Suppressor macrophage (primary cell): ENCODE measurements around the gene CEBPE.
A peak's percentile ranks its signal among the peaks of the same experiment; 100 is the strongest.

Experiments
- DNase-seq, 4 experiments: peaks; one replicate each; pipeline ENCODE4 v3.0.0-alpha.2; 2020 to 2022

The CEBPE gene

DNA sequence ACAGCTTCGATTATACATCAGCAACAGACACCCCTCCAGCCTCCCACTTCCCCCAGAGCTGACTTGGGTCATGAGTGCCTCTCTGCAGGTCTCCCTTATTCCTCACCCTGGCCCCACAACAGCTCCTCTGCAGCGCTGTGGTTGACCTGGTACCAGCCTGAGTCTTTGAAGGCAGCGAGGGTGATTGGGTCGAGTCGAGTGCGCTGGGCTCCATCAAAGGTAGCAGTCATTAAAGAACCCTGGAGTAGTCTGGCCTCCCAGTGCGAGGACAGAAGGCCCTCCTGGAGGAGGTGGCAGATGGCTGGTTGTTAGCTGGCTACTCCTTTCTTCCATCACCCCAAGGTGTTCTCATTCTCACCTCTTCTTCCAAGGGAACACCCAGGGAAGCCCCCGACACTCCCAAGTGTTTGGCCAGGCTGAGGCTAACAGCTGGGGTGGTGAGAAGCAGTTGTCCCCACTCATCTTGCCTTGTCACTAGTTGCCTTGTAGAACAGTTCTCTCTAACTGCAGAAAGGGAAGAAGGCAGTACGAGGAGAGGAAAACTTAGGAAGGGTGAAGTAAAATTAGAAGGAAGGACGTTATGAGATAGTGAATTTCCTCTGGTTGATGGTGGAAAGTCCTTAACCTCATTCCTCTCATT lies 16.9 kb downstream of the CEBPE start:
- no peak for DNase-seq

GRCh38 chr14:23101213-23101970 lies 17.7 kb downstream of the CEBPE start:
- no peak for DNase-seq

DNA sequence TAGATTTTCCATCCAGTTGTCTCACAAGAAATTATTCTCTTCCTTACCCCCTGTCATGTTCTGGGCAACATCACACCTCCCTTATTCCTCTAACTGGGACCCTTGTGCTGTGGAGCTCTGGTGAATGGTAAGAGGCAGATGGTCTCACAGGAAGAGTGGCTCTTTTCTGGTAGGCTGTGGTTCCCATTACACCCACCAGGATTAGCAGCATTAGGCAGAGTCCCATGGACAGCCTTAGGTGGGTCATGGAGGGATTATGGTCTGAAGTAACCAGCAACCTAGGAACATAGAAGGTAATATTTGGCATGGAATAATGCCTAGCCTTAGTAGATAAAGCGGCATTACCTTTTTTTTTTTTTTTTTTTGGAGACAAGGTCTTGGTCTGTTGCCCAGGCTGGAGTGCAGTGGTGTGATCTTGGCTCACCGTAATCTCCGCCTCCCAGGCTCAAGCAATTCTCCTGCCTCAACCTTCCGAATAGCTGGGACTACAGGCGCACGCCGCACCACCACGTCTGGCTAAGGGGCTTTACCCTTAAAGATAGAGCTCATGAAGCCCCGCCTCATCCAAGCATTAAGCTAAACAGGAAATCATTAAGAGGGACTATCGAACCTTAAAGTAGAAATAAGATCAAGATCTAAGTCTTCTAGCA lies 19.7 kb downstream of the CEBPE start:
- no peak for DNase-seq

GRCh38 chr14:23097786-23098185 lies 21.3 kb downstream of the CEBPE start:
- no peak for DNase-seq

GRCh38 chr14:23095196-23096108 lies 23.6 kb downstream of the CEBPE start, which contains the start of gene C14orf119:
Gene C14orf119, plus strand, starts transcription at chr14:23095505. Its CDS starts 2,154 bp downstream, at chr14:23097659.
- peak; percentile 99 to 100 (median 100) for DNase-seq

DNA sequence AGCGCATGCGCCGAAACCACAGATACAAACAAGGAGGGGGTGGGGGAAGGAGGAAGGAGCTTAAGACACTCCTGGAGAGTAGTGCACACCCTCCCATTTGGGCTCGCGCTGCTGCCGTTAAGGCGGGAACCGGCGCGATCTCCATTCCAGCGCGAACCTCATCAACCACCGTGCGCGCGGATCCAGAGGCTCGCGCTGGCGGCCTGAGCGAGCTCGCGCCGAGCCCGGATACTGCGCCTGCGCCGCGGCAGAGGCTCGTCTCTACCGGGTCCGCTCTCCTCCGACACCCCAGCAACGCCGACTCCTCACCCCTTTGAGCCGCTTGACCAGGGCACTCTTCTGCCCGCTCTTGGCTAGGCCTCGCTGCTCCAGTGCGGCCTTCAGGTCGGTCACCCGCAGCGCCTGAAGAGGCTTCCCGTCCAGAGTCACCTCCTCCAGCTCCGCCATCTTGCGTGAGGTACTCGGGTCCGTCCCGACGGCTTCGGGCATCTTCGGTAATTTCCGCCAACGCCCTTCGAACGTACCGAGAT lies 24.3 kb downstream of the CEBPE start, which contains the start of gene ACIN1:
TSS of gene ACIN1 (minus strand) at position 471 of the 530 bp plus-strand sequence. CDS start at position 447, 24 bp downstream.
- DNase-seq = peak; percentile 71 to 90 (median 82)

DNA sequence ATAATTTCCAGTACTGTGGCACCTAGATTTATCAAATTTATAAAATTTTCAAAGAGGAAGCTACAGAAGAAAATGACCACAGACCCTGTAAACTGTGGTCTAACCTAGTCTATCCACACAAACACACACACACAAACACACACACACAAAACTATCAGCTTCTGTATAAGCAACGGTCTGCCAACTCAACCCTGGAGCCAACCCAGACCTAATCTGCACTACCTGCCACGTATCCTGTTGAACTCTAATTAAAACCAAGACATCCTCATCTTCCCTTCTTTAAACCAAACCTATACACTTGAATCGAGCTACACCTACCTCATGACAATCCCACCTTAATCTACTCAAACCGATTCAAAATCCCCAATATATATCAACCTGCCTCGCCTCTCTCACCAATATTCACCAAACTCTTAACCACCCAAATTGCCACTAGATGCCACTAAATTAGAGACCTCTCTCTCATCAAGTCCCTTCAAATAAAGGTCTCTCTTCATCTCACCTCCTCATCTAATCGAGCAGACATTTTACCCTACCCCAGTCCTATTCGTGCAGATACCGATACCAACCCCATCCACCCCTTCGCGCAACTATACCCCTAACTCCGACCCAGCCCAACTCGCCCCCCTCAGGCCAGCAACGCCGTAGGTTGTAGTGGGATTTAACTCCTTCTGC lies 24.9 kb downstream of the CEBPE start:
- no peak for DNase-seq

DNA sequence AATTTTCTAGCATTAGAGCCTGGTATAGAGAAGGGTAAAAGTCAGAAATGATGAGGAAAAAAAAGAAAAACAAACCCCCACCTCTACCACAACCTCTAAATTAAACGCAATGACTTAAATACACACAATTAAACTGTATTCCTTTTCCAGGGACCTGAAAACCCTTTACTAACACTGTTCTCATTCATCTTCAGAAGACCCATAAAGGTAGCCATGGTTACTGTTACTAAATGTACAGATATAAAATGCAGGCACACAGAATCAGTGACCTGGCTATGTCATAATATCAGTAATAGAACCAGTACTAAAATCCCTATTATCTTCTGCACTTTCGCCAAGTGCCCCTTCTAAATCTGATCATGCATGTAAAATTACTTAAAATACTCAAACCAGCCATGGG lies 25.5 kb downstream of the CEBPE start:
- DNase-seq = no peak

GRCh38 chr14:23093104-23093503 lies 26.0 kb downstream of the CEBPE start:
- no peak for DNase-seq

DNA sequence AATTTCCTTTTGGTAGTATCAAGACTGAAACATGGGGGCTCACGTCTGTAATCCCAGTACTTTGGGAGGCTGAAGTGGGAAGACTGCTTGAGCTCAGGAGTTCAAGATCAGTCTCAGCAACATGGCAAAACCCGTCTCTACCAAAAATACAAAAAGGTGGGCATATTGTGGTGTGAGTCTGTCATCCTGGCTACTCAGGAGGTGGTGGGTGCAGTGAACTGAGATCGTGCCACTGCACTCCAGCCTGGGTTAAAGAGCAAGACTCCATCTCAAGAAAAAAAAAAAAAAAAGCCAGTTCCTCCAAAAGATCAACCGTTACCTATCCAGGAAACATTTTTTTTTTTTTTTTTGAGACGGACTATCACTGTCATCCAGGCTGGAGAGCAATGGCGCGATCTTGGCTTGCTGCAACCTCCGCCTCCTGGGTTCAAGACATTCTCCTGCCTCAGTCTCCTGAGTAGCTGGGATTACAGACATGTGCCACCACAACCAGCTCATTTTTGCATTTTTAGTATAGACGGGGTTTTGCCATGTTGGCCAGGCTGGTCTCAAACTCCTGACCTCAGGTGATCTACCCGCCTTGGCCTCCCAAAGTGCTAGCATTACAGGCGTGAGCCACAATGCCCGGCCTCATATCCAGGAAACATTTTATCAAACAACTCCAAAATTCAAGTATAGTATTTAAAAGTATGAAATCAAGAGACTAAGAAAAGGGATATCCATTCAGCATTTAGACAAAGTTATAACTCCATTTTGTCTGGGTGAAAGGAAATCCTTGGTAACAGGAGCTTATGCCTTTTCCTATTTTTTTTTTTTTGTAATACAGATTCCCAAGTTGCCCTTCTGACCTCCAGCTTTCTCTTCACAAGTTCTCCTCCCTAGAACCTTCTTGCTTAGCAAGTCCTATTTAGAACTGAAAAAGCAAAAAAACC lies 27.5 kb downstream of the CEBPE start:
- DNase-seq = no peak

DNA sequence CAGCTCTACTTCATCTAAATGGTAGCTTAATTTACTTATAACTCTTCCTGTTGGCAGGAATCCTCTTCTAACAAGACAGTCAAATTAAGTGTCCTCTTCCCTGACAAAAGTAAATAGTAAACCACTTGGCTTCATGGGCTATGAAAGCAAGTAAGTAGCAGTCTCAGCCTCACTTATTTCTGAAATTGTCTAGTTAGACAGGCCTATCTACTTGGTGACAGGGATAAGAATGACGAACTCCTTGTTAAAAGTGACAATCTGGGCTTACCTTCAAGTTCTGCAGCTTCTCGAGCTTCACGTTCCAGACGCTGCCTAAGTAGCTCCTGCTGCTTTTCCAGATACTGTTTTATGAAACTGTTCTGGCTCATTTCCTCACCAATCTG lies 28.8 kb downstream of the CEBPE start:
- no peak for DNase-seq

- no peak for DNase-seq
Observed at GRCh38 chr14:23089498-23090253, 29.4 kb downstream of the CEBPE start.

DNA sequence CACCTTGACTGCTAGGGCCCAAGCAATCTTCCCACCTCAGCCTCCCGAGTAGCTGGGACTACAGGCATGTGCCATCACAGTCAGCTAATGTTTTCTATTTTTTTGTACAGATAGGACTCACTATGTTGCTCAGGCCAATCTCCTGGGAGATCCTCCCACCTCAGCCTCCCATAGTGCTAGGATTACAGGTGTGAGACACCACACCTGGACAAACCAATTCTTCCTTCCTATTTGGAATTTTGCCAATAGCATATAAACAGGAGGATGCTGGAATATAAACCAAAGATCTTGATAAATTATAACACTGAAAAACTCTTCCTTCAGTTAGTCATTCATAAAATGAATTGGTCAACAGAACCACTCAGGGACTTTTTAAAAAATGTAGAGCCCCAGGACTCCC lies 32.5 kb downstream of the CEBPE start:
- DNase-seq = no peak

DNA sequence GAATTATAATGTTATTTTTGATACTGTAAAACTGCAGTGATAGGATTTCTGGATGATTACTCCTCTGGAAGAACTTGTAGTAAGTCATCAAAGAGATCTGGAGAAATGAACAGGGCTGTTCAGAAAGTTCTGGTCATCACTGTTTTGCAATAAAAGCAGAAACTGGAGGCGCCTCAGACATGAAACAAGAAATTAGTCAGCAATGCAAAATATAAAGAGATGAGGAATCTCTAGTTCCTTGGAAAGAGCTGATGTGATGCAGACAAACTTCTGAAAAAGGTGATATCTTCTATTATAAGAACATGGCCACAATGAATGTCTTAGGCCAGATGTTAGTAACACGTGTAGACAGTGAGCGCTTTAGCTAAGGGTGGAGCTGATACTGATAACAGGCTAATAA lies 33.6 kb downstream of the CEBPE start:
- DNase-seq = peak; percentile 47 to 83 (median 67)

DNA sequence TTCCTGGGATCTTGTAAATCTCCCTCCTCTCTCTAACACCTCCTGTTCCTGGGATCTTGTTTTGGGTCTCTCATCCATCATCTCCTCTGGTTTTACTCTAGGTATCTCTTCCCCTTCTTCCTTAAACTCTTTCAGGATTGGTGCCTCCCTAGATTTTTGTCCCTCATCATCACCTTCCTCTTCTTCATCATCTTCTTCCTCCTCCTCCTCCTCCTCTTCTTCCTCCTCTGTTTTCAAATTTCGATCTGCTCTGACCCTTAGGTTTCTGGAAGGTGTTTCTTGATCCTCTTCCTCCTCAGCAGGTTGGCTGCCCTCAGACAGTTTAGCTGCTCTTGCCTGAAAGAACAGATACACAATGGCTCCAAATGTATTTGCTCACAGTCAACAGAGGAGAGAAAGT lies 38.6 kb downstream of the CEBPE start:
- DNase-seq = no peak

DNA sequence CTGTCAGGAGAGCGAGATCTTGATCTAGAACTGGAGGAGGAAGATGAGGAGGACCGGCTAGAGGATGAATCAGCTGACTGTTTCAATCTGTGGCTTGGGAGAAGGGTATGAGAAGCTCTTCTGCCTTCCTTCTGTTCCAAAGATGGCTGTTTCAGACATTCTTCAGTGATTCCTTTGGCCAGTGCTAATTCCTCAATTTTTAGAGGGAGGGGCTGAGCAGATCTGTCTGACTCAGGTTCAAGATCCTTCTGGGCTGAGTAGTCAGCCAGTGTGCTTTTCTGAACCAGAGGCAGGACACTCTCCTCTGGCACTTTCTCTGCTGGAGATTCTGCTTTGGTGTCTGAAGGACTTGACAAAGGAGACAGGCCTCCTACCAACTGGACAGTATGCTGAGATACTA lies 39.3 kb downstream of the CEBPE start:
- DNase-seq = peak in 2 of 4 experiments; percentile 38 to 41

DNA sequence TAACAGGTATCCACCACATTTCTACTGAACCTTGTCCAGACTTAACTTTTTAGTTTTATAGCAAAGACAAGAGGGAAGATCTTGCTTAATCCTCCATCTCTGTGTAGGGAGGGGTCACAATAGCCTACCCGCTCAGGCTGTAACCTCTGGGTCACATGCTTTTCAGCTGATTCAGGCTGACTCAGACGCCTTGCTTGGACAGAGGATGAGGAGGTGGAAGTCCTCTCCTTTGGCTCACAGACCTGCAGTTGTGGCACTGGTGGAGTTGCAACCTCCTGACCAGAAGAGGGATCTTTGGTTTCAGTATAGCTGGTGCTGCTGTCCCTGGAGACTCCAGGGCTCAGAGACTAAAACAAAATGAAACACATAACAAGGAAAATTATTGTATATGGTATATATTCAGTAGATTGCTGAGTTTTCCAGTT lies 40.4 kb downstream of the CEBPE start:
- DNase-seq = peak; percentile 89 to 97 (median 94)

DNA sequence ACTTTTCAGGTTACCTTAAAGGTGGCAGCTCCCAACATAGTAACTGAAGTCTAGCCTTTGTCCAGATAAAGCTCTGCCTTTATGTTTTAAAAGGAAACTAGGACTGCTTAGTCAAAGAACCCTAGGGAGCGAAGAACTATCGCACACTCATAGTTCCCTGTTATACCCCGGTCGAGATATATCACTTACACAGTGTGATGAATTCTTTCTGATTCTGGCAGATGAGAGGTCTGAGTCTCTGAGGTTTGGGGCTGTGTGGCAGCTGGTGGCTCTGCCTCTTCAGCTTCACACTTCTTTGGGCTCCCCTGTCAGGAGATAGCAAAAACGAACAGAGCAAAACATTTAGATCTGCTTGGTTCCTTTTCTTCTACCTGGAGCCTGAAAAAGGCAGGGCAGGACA lies 41.1 kb downstream of the CEBPE start:
- DNase-seq = no peak

DNA sequence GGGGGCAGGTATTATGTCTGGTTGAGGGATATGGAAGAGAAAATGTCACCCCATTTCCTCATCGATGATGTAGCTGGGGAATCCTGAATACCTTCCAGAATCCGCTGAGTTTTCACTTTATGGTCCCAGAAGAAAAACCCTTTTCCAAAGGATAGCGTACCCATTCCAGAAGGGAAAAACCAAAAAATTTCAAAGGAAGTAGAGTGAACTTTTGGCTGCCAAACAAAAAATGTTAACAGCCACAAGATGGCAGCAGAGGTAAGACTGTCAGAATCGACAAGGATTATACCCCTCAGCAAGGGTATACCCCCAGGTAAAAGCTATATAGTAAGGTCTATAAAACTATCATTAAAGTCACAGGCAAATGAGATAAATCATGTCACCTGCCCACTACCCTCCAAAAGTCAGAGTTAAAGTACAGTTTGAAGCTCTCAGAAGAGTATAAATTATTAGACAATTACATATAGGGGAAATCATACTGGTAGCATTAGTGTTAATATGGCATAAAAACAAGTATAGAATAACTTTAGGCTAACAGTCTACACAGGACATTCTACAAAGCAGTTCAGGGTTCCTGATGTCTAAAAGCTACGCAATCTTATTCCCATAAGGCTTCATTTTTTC lies 42.2 kb downstream of the CEBPE start:
- peak; percentile 59 to 67 (median 64) for DNase-seq
